Mammary epithelial cell (primary cell): Measurements from ENCODE around the gene ACTN2.

ENCODE experiments used
- CTCF ChIP-seq, 2 donors: IDR thresholded peaks in 1 of 2; conservative IDR thresholded peaks in 1 of 2; 2 replicates each; pipeline ENCODE4 v1.5.1; 2011 to 2012; ENCODE audit warnings: inconsistent platforms in 2 of 2, low read length in 2 of 2, mild to moderate bottlenecking in 2 of 2, control low read depth in 1 of 2, low read depth in 1 of 2; ENCODE audit not compliant: insufficient read depth in 1 of 2; ENCODE audit errors: extremely low read depth in 1 of 2
- EZH2 ChIP-seq: IDR thresholded peaks from 2 replicates; pipeline ENCODE4 v1.6.1; 2012; ENCODE audit warnings: low read length, inconsistent platforms, borderline replicate concordance

GRCh38 chr1:236779312-236779711 lies 93.0 kb downstream of the ACTN2 start:
- no peak for TF ChIP-seq CTCF (conservative IDR thresholded peaks at IDR 0.05 in 1 of 2, IDR thresholded peaks at IDR 0.05 in 1 of 2; ENCODE audit: extremely low read depth in 1 of 2, insufficient read depth in 1 of 2, low read depth in 1 of 2, low read length in 2 of 2)
- no peak for TF ChIP-seq EZH2
